GM06990 (cell line): ENCODE data around the gene DYSF.
A peak's percentile ranks its signal among the peaks of the same experiment; 100 is the strongest.

Experiments
- DNase-seq: peaks from one replicate; pipeline ENCODE4 v3.0.0-alpha.2; 2011; ENCODE audit not compliant: insufficient read length; ENCODE audit errors: extremely low read depth
- H3K27me3 ChIP-seq: replicated peaks from 2 replicates; pipeline ENCODE4 v1.6.0; 2011; ENCODE audit warnings: low read length; ENCODE audit not compliant: control insufficient read depth, insufficient read depth
- H3K36me3 ChIP-seq: 2 replicates; pipeline ENCODE4 v1.5.1; 2011; ENCODE audit warnings: low read length; ENCODE audit not compliant: control insufficient read depth, insufficient read depth
- H3K4me3 ChIP-seq: replicated peaks from 2 replicates; pipeline ENCODE4 v1.5.1; 2011; ENCODE audit warnings: low read depth, mild to moderate bottlenecking, control low read depth, low read length
- CTCF ChIP-seq: IDR thresholded peaks from 2 replicates; pipeline ENCODE4 v1.5.1; 2011; ENCODE audit warnings: low read length, control low read depth, mild to moderate bottlenecking, inconsistent platforms; ENCODE audit not compliant: insufficient read depth, poor library complexity, severe bottlenecking

Gene DYSF

GRCh38 chr2:71530211-71530610 is 76.8 kb downstream of the DYSF start:
- TF ChIP-seq CTCF: no peak
- Histone ChIP-seq H3K4me3 (no peak overlapping the region), H3K36me3 (no peaks in the 10 kb centered on the region), H3K27me3 (no peaks in the 10 kb centered on the region; the same call in none of the 2 replicates)
- DNase-seq: no peak

- H3K27me3 ChIP-seq: no peaks in the 10 kb centered on the region; the same call in none of the 2 replicates
- H3K4me3 ChIP-seq: no peak overlapping the region
- DNase-seq: no peak
- H3K36me3 ChIP-seq: no peaks in the 10 kb centered on the region
- peak; percentile 67 for TF ChIP-seq CTCF
Observed at GRCh38 chr2:71530641-71531332, 77.4 kb downstream of the DYSF start.

GRCh38 chr2:71531522-71532047 is 78.2 kb downstream of the DYSF start:
- Histone ChIP-seq H3K36me3 (no peaks in the 10 kb centered on the region), H3K4me3 (no peak overlapping the region), H3K27me3 (no peaks in the 10 kb centered on the region; the same call in none of the 2 replicates)
- TF ChIP-seq CTCF: no peak
- no peak for DNase-seq

- no peaks in the 10 kb centered on the region for H3K36me3 ChIP-seq
- no peak for DNase-seq
- no peaks in the 10 kb centered on the region; the same call in none of the 2 replicates for H3K27me3 ChIP-seq
- no peak overlapping the region for H3K4me3 ChIP-seq
- TF ChIP-seq CTCF: no peak
Observed at GRCh38 chr2:71532327-71532726, 79.0 kb downstream of the DYSF start.

GRCh38 chr2:71534201-71534600 is 80.8 kb downstream of the DYSF start:
- TF ChIP-seq CTCF: no peak
- Histone ChIP-seq H3K4me3 (no peak overlapping the region), H3K27me3 (no peaks in the 10 kb centered on the region; the same call in none of the 2 replicates), H3K36me3 (no peaks in the 10 kb centered on the region)
- DNase-seq: no peak
